Keratinocyte (primary cell): ENCODE measurements around the gene OGDHL.

Experiments used
- EZH2 ChIP-seq: IDR thresholded peaks from one replicate; pipeline ENCODE4 v1.6.1; 2012; ENCODE audit warnings: inconsistent platforms, mild to moderate bottlenecking, low read length, moderate library complexity
- TF ChIP-seq, protein P1 (sequence below), 3 experiments: IDR thresholded peaks in 1 of 3; conservative IDR thresholded peaks in 1 of 3; optimal IDR thresholded peaks in 1 of 3; 2 replicates in 2 of 3; 3 replicates in 1 of 3; pipeline versions ENCODE3 to v1.5.1; 2011; ENCODE audit warnings: low read length in 3 of 3, mild to moderate bottlenecking in 3 of 3, moderate library complexity in 2 of 3, control low read depth in 1 of 3, inconsistent platforms in 1 of 3; ENCODE audit not compliant: insufficient read depth in 2 of 3; ENCODE audit errors: extremely low read depth in 1 of 3

DNA sequence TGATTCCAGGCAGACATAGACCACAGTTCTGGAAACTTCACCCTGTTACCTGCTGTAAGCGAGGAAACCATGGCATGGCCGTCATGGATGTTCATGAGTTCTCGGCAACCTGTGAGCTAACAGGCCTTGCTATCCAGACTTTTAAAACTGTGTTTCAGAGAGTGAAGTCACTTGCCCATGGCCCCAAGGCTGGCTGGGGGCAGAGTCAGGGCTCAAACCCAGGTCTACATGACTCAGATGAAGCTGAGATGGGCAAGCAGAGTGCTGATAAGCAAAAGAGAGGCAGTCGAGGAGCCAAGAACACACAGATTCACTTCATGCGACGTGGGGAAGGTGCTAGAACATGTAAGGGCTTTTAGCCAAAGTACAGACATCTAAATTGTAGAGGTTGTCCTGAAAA is 51.2 kb downstream of the OGDHL start:
- TF ChIP-seq, protein P1, sequence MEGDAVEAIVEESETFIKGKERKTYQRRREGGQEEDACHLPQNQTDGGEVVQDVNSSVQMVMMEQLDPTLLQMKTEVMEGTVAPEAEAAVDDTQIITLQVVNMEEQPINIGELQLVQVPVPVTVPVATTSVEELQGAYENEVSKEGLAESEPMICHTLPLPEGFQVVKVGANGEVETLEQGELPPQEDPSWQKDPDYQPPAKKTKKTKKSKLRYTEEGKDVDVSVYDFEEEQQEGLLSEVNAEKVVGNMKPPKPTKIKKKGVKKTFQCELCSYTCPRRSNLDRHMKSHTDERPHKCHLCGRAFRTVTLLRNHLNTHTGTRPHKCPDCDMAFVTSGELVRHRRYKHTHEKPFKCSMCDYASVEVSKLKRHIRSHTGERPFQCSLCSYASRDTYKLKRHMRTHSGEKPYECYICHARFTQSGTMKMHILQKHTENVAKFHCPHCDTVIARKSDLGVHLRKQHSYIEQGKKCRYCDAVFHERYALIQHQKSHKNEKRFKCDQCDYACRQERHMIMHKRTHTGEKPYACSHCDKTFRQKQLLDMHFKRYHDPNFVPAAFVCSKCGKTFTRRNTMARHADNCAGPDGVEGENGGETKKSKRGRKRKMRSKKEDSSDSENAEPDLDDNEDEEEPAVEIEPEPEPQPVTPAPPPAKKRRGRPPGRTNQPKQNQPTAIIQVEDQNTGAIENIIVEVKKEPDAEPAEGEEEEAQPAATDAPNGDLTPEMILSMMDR (optimal IDR thresholded peaks at IDR 0.05 in 1 of 3, IDR thresholded peaks at IDR 0.05 in 1 of 3, conservative IDR thresholded peaks at IDR 0.05 in 1 of 3; ENCODE audit: extremely low read depth in 1 of 3, insufficient read depth in 2 of 3, low read length in 3 of 3), result no peak
- no peak for TF ChIP-seq EZH2
